ENCODE results near the gene OPRM1. TPM values are rescaled to one million over a fixed set of nuclear protein-coding genes. Genes with fewer than 3 reads are reported as not detected.

OPRM1 gene
- total and polyA plus RNA-seq, 4 donors, result not detected

- no peak for DNase-seq (ENCODE audit: low spot score)
- WGBS, result 15% methylated on average over 4 of the region's 4 CpGs
- Histone ChIP-seq H3K36me3 (ENCODE audit: control insufficient read depth in 4 of 4, insufficient read depth in 3 of 4, low read depth in 1 of 4, low read length in 3 of 4) (no peaks in the 10 kb centered on the region), H3K27ac (ENCODE audit: low read depth in 1 of 2, low read length in 2 of 2) (peak overlapping the region; percentile 66 to 69), H3K9ac (ENCODE audit: low read depth in 1 of 2, low read length in 2 of 2) (peak overlapping the region; percentile 49 to 56), H3K4me3 (ENCODE audit: low read depth in 1 of 3, low read length in 3 of 3) (peak overlapping the region; percentile 36 to 51 (median 42)), H3K9me3 (ENCODE audit: control insufficient read depth in 4 of 4, low read length in 3 of 4) (no peaks in the 10 kb centered on the region), H3K27me3 (ENCODE audit: control insufficient read depth in 4 of 4, insufficient read depth in 4 of 4, low read length in 3 of 4) (no peaks in the 10 kb centered on the region), H3K4me1 (ENCODE audit: control insufficient read depth in 4 of 4, insufficient read depth in 4 of 4, low read length in 3 of 4) (peaks cover 0 to 16% (median 12%) of the 10 kb centered on the region in 4 donors)
- TF ChIP-seq CTCF (IDR thresholded peaks at IDR 0.05; ENCODE audit: low read depth, low read length, missing input control) (no peak), MAX (IDR thresholded peaks at IDR 0.05) (peak; percentile 8)
Observed at GRCh38 chr6:154157082-154157481, 118.0 kb downstream of the OPRM1 start.

- H3K9ac ChIP-seq (ENCODE audit: low read depth in 1 of 2, low read length in 2 of 2), result peak overlapping the region in 1 of 2 donors; percentile 49
Observed at GRCh38 chr6:154157706-154158105, 118.7 kb downstream of the OPRM1 start.

More at GRCh38 chr6:154157706-154158105, 118.7 kb downstream of the OPRM1 start:
- H3K27ac ChIP-seq (ENCODE audit: low read depth in 1 of 2, low read length in 2 of 2), result peak overlapping the region; percentile 66 to 69
- no peaks in the 10 kb centered on the region for H3K27me3 ChIP-seq (ENCODE audit: control insufficient read depth in 4 of 4, insufficient read depth in 4 of 4, low read length in 3 of 4)
- DNase-seq (ENCODE audit: low spot score), result no peak
- H3K4me1 ChIP-seq (ENCODE audit: control insufficient read depth in 4 of 4, insufficient read depth in 4 of 4, low read length in 3 of 4), result peaks cover 0 to 16% (median 12%) of the 10 kb centered on the region in 4 donors
- H3K4me3 ChIP-seq (ENCODE audit: low read depth in 1 of 3, low read length in 3 of 3), result no peak overlapping the region
- no peaks in the 10 kb centered on the region for H3K36me3 ChIP-seq (ENCODE audit: control insufficient read depth in 4 of 4, insufficient read depth in 3 of 4, low read depth in 1 of 4, low read length in 3 of 4)
- no peaks in the 10 kb centered on the region for H3K9me3 ChIP-seq (ENCODE audit: control insufficient read depth in 4 of 4, low read length in 3 of 4)
- peak; percentile 78 for TF ChIP-seq NR2F2 (IDR thresholded peaks at IDR 0.05)
- TF ChIP-seq TAF1 (conservative IDR thresholded peaks at IDR 0.05), result no peak
- TF ChIP-seq FOXA1 (IDR thresholded peaks at IDR 0.05), result no peak
- TF ChIP-seq EGR1 (IDR thresholded peaks at IDR 0.05; ENCODE audit: low read depth in 2 of 2), result no peak
- no peak for TF ChIP-seq ZBTB33 (IDR thresholded peaks at IDR 0.05)
- no peak for TF ChIP-seq YY1 (IDR thresholded peaks at IDR 0.05)
- peak; percentile 71 for TF ChIP-seq SP1 (IDR thresholded peaks at IDR 0.05)
- peak; percentile 75 to 91 for TF ChIP-seq RXRA (IDR thresholded peaks at IDR 0.05)
- TF ChIP-seq FOXA2 (IDR thresholded peaks at IDR 0.05), result no peak
- TF ChIP-seq GABPA (IDR thresholded peaks at IDR 0.05 in 1 of 2, conservative IDR thresholded peaks at IDR 0.05 in 1 of 2), result no peak
- peak in 1 of 2 donors; percentile 84 for TF ChIP-seq HNF4A (conservative IDR thresholded peaks at IDR 0.05)
- no peak for TF ChIP-seq ATF3 (IDR thresholded peaks at IDR 0.05)
- peak in 1 of 2 donors; percentile 34 for TF ChIP-seq JUND (IDR thresholded peaks at IDR 0.05)
- no peak for TF ChIP-seq CTCF (IDR thresholded peaks at IDR 0.05; ENCODE audit: low read depth, low read length, missing input control)
- no peak for TF ChIP-seq HNF4G (IDR thresholded peaks at IDR 0.05)
- no peak for TF ChIP-seq REST (IDR thresholded peaks at IDR 0.05)
- no peak for TF ChIP-seq RAD21 (IDR thresholded peaks at IDR 0.05)
- TF ChIP-seq MAX (IDR thresholded peaks at IDR 0.05), result no peak

Measured in liver (tissue), 9 donors.